ENCODE measurements around the gene FAM3D.

DNA sequence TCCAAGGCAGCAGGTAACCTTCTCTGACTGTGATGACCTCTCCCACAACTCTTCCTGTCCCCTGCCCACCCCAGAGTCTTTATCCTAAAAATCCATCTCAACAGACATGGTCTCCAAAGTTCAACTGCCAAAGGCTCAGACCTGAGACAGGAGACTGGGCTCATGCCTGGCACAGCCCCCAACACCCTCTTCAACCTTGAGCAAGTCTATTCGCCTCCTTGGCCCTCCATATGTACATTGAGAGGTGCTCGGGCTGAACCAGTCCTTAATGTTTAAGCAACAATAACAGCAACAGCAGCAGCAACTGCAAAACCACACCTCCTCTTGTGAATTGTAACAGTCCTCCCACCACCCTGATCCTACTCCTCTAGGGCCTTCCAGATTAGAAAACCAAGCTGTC lies 9.9 kb downstream of the FAM3D start:
- TF ChIP-seq, protein P1, sequence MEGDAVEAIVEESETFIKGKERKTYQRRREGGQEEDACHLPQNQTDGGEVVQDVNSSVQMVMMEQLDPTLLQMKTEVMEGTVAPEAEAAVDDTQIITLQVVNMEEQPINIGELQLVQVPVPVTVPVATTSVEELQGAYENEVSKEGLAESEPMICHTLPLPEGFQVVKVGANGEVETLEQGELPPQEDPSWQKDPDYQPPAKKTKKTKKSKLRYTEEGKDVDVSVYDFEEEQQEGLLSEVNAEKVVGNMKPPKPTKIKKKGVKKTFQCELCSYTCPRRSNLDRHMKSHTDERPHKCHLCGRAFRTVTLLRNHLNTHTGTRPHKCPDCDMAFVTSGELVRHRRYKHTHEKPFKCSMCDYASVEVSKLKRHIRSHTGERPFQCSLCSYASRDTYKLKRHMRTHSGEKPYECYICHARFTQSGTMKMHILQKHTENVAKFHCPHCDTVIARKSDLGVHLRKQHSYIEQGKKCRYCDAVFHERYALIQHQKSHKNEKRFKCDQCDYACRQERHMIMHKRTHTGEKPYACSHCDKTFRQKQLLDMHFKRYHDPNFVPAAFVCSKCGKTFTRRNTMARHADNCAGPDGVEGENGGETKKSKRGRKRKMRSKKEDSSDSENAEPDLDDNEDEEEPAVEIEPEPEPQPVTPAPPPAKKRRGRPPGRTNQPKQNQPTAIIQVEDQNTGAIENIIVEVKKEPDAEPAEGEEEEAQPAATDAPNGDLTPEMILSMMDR (IDR thresholded peaks at IDR 0.05): no peak
- TF ChIP-seq, protein P2, sequence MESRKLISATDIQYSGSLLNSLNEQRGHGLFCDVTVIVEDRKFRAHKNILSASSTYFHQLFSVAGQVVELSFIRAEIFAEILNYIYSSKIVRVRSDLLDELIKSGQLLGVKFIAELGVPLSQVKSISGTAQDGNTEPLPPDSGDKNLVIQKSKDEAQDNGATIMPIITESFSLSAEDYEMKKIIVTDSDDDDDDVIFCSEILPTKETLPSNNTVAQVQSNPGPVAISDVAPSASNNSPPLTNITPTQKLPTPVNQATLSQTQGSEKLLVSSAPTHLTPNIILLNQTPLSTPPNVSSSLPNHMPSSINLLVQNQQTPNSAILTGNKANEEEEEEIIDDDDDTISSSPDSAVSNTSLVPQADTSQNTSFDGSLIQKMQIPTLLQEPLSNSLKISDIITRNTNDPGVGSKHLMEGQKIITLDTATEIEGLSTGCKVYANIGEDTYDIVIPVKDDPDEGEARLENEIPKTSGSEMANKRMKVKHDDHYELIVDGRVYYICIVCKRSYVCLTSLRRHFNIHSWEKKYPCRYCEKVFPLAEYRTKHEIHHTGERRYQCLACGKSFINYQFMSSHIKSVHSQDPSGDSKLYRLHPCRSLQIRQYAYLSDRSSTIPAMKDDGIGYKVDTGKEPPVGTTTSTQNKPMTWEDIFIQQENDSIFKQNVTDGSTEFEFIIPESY (IDR thresholded peaks at IDR 0.05; ENCODE audit: borderline replicate concordance, low read depth): no peak
- TF ChIP-seq YY1 (IDR thresholded peaks at IDR 0.05; ENCODE audit: low read depth): no peak
- TF ChIP-seq TEAD4 (IDR thresholded peaks at IDR 0.05; ENCODE audit: borderline replicate concordance, insufficient read depth): no peak
- no peak for TF ChIP-seq JUND (IDR thresholded peaks at IDR 0.05)
- TF ChIP-seq GATA2 (CRISPR knock-in tag; IDR thresholded peaks at IDR 0.05): no peak
- TF ChIP-seq, protein P3, sequence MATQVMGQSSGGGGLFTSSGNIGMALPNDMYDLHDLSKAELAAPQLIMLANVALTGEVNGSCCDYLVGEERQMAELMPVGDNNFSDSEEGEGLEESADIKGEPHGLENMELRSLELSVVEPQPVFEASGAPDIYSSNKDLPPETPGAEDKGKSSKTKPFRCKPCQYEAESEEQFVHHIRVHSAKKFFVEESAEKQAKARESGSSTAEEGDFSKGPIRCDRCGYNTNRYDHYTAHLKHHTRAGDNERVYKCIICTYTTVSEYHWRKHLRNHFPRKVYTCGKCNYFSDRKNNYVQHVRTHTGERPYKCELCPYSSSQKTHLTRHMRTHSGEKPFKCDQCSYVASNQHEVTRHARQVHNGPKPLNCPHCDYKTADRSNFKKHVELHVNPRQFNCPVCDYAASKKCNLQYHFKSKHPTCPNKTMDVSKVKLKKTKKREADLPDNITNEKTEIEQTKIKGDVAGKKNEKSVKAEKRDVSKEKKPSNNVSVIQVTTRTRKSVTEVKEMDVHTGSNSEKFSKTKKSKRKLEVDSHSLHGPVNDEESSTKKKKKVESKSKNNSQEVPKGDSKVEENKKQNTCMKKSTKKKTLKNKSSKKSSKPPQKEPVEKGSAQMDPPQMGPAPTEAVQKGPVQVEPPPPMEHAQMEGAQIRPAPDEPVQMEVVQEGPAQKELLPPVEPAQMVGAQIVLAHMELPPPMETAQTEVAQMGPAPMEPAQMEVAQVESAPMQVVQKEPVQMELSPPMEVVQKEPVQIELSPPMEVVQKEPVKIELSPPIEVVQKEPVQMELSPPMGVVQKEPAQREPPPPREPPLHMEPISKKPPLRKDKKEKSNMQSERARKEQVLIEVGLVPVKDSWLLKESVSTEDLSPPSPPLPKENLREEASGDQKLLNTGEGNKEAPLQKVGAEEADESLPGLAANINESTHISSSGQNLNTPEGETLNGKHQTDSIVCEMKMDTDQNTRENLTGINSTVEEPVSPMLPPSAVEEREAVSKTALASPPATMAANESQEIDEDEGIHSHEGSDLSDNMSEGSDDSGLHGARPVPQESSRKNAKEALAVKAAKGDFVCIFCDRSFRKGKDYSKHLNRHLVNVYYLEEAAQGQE (IDR thresholded peaks at IDR 0.05; ENCODE audit: low read depth, low read length): no peak
- TF ChIP-seq RAD21 (IDR thresholded peaks at IDR 0.05; ENCODE audit: low read length): no peak
- TF ChIP-seq RCOR1 (IDR thresholded peaks at IDR 0.05; ENCODE audit: low read length): no peak
- TF ChIP-seq EP300 (IDR thresholded peaks at IDR 0.05; ENCODE audit: borderline replicate concordance in 1 of 2, low read depth in 1 of 2, low read length in 1 of 2): no peak
- no peak for TF ChIP-seq POLR2AphosphoS5 (IDR thresholded peaks at IDR 0.05; ENCODE audit: low read depth, low read length)
- TF ChIP-seq, protein P4, sequence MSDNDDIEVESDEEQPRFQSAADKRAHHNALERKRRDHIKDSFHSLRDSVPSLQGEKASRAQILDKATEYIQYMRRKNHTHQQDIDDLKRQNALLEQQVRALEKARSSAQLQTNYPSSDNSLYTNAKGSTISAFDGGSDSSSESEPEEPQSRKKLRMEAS (IDR thresholded peaks at IDR 0.05; ENCODE audit: low read depth): no peak
- no peak for TF ChIP-seq FOXM1 (IDR thresholded peaks at IDR 0.05; ENCODE audit: low read depth)
- no peak for TF ChIP-seq TAF1 (IDR thresholded peaks at IDR 0.05; ENCODE audit: borderline replicate concordance, low read depth, low read length)

Measured in SK-N-SH (cell line).